H1 (cell line): ENCODE data around the gene ST8SIA4. TPM values are rescaled to one million over a fixed set of nuclear protein-coding genes. Genes with fewer than 3 reads are reported as not detected.

Source experiments
- CTCF ChIA-PET: fragments of 300-600 bp; sonication (Branson Sonifier 250); formaldehyde crosslinking; loops from one replicate; lab custom pipeline; 2021; ENCODE audit not compliant: partially characterized antibody; lab: Charles Lee
- POLR2A ChIA-PET: fragments of 300-600 bp; sonication (Branson Sonifier 250); formaldehyde crosslinking; loops from one replicate; lab custom pipeline; 2021; ENCODE audit warnings: inconsistent platforms; ENCODE audit not compliant: partially characterized antibody; lab: Charles Lee
- DNase-seq, 2 experiments: peaks; one replicate each; pipeline versions ENCODE4 v3.0.0 to v3.0.0-alpha.2; 2010 to 2022; ENCODE audit warnings: low spot score in 2 of 2, low read depth in 1 of 2, mixed read lengths in 1 of 2
- FAIRE-seq: peaks from 2 replicates; lab custom pipeline; 2011; peaks lifted over from hg19 to GRCh38; lab: Jason Lieb, UNC
- H2AFZ ChIP-seq: 2 replicates; pipeline ENCODE4 v1.8.1; 2012; ENCODE audit warnings: low read length, inconsistent platforms
- H2AK5ac ChIP-seq: 2 replicates; pipeline ENCODE4 v1.6.1; 2013; ENCODE audit warnings: low read depth, low read length
- H2BK120ac ChIP-seq: replicated peaks from 2 replicates; pipeline ENCODE3; 2013; ENCODE audit warnings: low read depth, low read length, inconsistent platforms
- H2BK12ac ChIP-seq: 2 replicates; pipeline ENCODE4 v1.6.1; 2013; ENCODE audit warnings: low read depth, low read length
- H2BK15ac ChIP-seq: 2 replicates; pipeline ENCODE4 v1.6.1; 2013; ENCODE audit warnings: low read length
- H2BK20ac ChIP-seq: 2 replicates; pipeline ENCODE4 v1.6.1; 2013; ENCODE audit warnings: low read length
- H2BK5ac ChIP-seq: 2 replicates; pipeline ENCODE4 v1.6.1; 2013; ENCODE audit warnings: low read depth, low read length
- H3K14ac ChIP-seq: 2 replicates; pipeline ENCODE4 v1.6.1; 2013; ENCODE audit warnings: inconsistent platforms; ENCODE audit not compliant: insufficient read length
- H3K18ac ChIP-seq: 2 replicates; pipeline ENCODE4 v1.6.1; 2013; ENCODE audit warnings: low read length; ENCODE audit errors: extremely low read depth
- H3K23ac ChIP-seq: 2 replicates; pipeline ENCODE4 v1.6.1; 2013; ENCODE audit warnings: inconsistent platforms; ENCODE audit not compliant: insufficient read length
- H3K23me2 ChIP-seq: 2 replicates; pipeline ENCODE4 v1.6.1; 2013; ENCODE audit warnings: low read depth, low read length
- H3K27ac ChIP-seq: 2 replicates; pipeline ENCODE4 v1.6.1; 2011; ENCODE audit warnings: low read depth, low read length, inconsistent platforms
- H3K27me3 ChIP-seq, 4 experiments: replicated peaks in 1 of 4; 1 replicate in 1 of 4; 2 replicates in 3 of 4; pipeline versions ENCODE4 v1.6.1 to v1.8.1; 2011 to 2013; ENCODE audit warnings: low read length in 3 of 4, mild to moderate bottlenecking in 3 of 4, inconsistent platforms in 2 of 4, mixed read lengths in 2 of 4, moderate library complexity in 1 of 4; ENCODE audit not compliant: control insufficient read depth in 3 of 4, insufficient read depth in 3 of 4; ENCODE audit errors: extremely low read depth in 1 of 4
- H3K36me3 ChIP-seq, 4 experiments: 2 replicates each; pipeline versions ENCODE4 v1.6.1 to v1.8.1; 2011 to 2013; ENCODE audit warnings: mild to moderate bottlenecking in 4 of 4, low read length in 3 of 4, moderate library complexity in 2 of 4, control low read depth in 1 of 4, inconsistent platforms in 1 of 4; ENCODE audit not compliant: insufficient read depth in 4 of 4, control insufficient read depth in 2 of 4
- H3K4ac ChIP-seq: replicated peaks from 2 replicates; pipeline ENCODE3; 2013; ENCODE audit warnings: low read length, low read depth, mixed read lengths, inconsistent platforms; ENCODE audit not compliant: insufficient read length
- H3K4me1 ChIP-seq, 4 experiments: replicated peaks in 1 of 4; 1 replicate in 1 of 4; 2 replicates in 3 of 4; pipeline versions ENCODE4 v1.6.1 to v1.8.1; 2011 to 2013; ENCODE audit warnings: low read length in 3 of 4, inconsistent platforms in 2 of 4, mixed read lengths in 1 of 4; ENCODE audit not compliant: insufficient read depth in 4 of 4, control insufficient read depth in 3 of 4
- H3K4me2 ChIP-seq, 2 experiments: 2 replicates each; pipeline versions ENCODE4 v1.6.1 to v1.8.1; 2011 to 2013; ENCODE audit warnings: low read depth in 2 of 2, low read length in 2 of 2, control low read depth in 1 of 2, inconsistent platforms in 1 of 2, mild to moderate bottlenecking in 1 of 2; ENCODE audit not compliant: insufficient read depth in 1 of 2
- H3K4me3 ChIP-seq, 4 experiments: fragments of 200-600, 300-600 bp in 1 of 4; sonication (generic), shearing (Covaris generic), sonication (Bioruptor Twin) in 1 of 4; 2 replicates each; pipeline versions ENCODE4 v1.5.1 to v1.8.1; 2011 to 2016; ENCODE audit warnings: low read length in 4 of 4, low read depth in 3 of 4, control low read depth in 2 of 4, inconsistent platforms in 2 of 4, mild to moderate bottlenecking in 2 of 4, mixed read lengths in 1 of 4, moderate library complexity in 1 of 4; ENCODE audit not compliant: insufficient read depth in 2 of 4; ENCODE audit errors: extremely low read depth in 1 of 4
- H3K56ac ChIP-seq: replicated peaks from 2 replicates; pipeline ENCODE3; 2013; ENCODE audit warnings: low read depth, mild to moderate bottlenecking, mixed read lengths, low read length, inconsistent platforms; ENCODE audit not compliant: insufficient read length
- H3K79me1 ChIP-seq: 2 replicates; pipeline ENCODE4 v1.6.1; 2013; ENCODE audit warnings: low read depth, low read length, control low read depth
- H3K79me2 ChIP-seq, 2 experiments: 2 replicates each; pipeline versions ENCODE4 v1.6.1 to v1.8.1; 2012 to 2013; ENCODE audit warnings: low read length in 2 of 2, mild to moderate bottlenecking in 2 of 2, inconsistent platforms in 1 of 2; ENCODE audit not compliant: insufficient read depth in 2 of 2, control insufficient read depth in 1 of 2
- H3K9ac ChIP-seq, 4 experiments: replicated peaks in 1 of 4; 1 replicate in 1 of 4; 2 replicates in 3 of 4; pipeline versions ENCODE4 v1.6.1 to v1.8.1; 2011 to 2013; ENCODE audit warnings: low read depth in 3 of 4, low read length in 3 of 4, control low read depth in 2 of 4, mild to moderate bottlenecking in 2 of 4, moderate library complexity in 2 of 4, inconsistent platforms in 1 of 4; ENCODE audit errors: extremely low read depth in 1 of 4
- H3K9me3 ChIP-seq, 2 experiments: 2 replicates each; pipeline versions ENCODE4 v1.6.1 to v1.8.1; 2012 to 2013; ENCODE audit warnings: mild to moderate bottlenecking in 2 of 2, moderate library complexity in 2 of 2, control low read depth in 1 of 2, inconsistent platforms in 1 of 2, low read depth in 1 of 2, low read length in 1 of 2, mixed read lengths in 1 of 2; ENCODE audit not compliant: insufficient read depth in 2 of 2
- H4K20me1 ChIP-seq, 2 experiments: replicated peaks in 1 of 2; 2 replicates each; pipeline versions ENCODE3 to v1.8.1; 2011 to 2013; ENCODE audit warnings: inconsistent platforms in 2 of 2, low read length in 2 of 2, mild to moderate bottlenecking in 1 of 2; ENCODE audit not compliant: insufficient read depth in 2 of 2, control insufficient read depth in 1 of 2
- H4K5ac ChIP-seq: 2 replicates; pipeline ENCODE4 v1.6.1; 2013; ENCODE audit warnings: low read length, low read depth, mixed read lengths, inconsistent platforms; ENCODE audit not compliant: insufficient read length
- H4K8ac ChIP-seq: 2 replicates; pipeline ENCODE4 v1.8.0; 2013; ENCODE audit warnings: mild to moderate bottlenecking, moderate library complexity, low read length, inconsistent platforms; ENCODE audit not compliant: insufficient read depth; ENCODE audit errors: extremely low read depth
- H4K91ac ChIP-seq: replicated peaks from 2 replicates; pipeline ENCODE3; 2013; ENCODE audit warnings: low read length, mixed read lengths, inconsistent platforms; ENCODE audit not compliant: insufficient read length
- FOSL1 ChIP-seq: IDR thresholded peaks from 2 replicates; pipeline ENCODE4 v1.6.1; 2011; ENCODE audit warnings: mild to moderate bottlenecking, low read depth, low read length, moderate library complexity; ENCODE audit not compliant: insufficient read depth
- RBBP5 ChIP-seq: IDR thresholded peaks from 2 replicates; pipeline ENCODE4 v1.7.1; 2012; ENCODE audit warnings: low read depth, mild to moderate bottlenecking, inconsistent platforms, low read length, moderate library complexity, borderline replicate concordance
- RNF2 ChIP-seq: fragments of 200-900, 300-1000 bp; sonication (generic); IDR thresholded peaks from 2 replicates; pipeline ENCODE4 v1.7.1; 2016; ENCODE audit warnings: borderline replicate concordance, low read depth, mild to moderate bottlenecking, antibody characterized with exemption, low read length; ENCODE audit not compliant: poor library complexity, severe bottlenecking; ENCODE audit errors: missing control alignments
- SAP30 ChIP-seq: fragments of 300-600 bp; sonication (generic); IDR thresholded peaks from 2 replicates; pipeline ENCODE4 v1.7.1; 2012; ENCODE audit warnings: low read length, moderate library complexity, mild to moderate bottlenecking, inconsistent platforms; ENCODE audit not compliant: insufficient read depth, insufficient replicate concordance
- SRF ChIP-seq: IDR thresholded peaks from 2 replicates; pipeline ENCODE4 v1.6.1; 2011; ENCODE audit warnings: mild to moderate bottlenecking, low read depth, low read length, moderate library complexity
- ZNF274 ChIP-seq: IDR thresholded peaks from 2 replicates; pipeline ENCODE4 v1.7.0; 2012; ENCODE audit warnings: low read length, borderline replicate concordance; ENCODE audit errors: extremely low read depth
- WGBS, 2 experiments: shearing (Covaris generic) in 1 of 2; methylation state at CpG; one replicate each; pipeline versions ENCODE4 v1.1.6 to v1.1.7; 2013 to 2015; ENCODE audit warnings: low lambda C conversion rate in 2 of 2, mixed read lengths in 2 of 2, inconsistent platforms in 1 of 2, low coverage in 1 of 2, missing lambda C conversion rate in 1 of 2; ENCODE audit not compliant: insufficient replicate concordance in 2 of 2, insufficient coverage in 1 of 2, insufficient read length in 1 of 2; ENCODE audit errors: extremely low coverage in 1 of 2, missing lambda C conversion rate in 1 of 2; 5-methylcytosine and 5-hydroxymethylcytosine counted together
- polyA plus RNA-seq, 7 experiments: library from polyadenylated mRNA; depleted of rRNA in 3 of 7; stranded (reverse) in 5 of 7; unstranded in 2 of 7; fragments of >200 nt in 5 of 7; fragments of 200-250 nt in 2 of 7; gene quantifications; 1 replicate in 5 of 7; 2 replicates in 1 of 7; 4 replicates in 1 of 7; pipeline versions ENCODE4 v1.2.1 to v1.2.3, GENCODE V29; 2011 to 2013; ENCODE audit warnings: missing spikeins in 2 of 7, mixed read lengths in 2 of 7
- total RNA-seq: library from RNA; stranded (reverse); fragmentation: NEBNext Ultra II Directional; extraction: Animal tissue kit (Norgen Biotek cat#: 25700); gene quantifications from 2 replicates; pipeline ENCODE4 v1.2.1, GENCODE V29; 2021

Gene ST8SIA4
- total and polyA plus RNA-seq, 2 of the 8 experiments (the other 6 are each of a cell fraction or from before 2014, with no cell fraction given): 0.08 to 0.50 TPM

- POLR2A ChIA-PET: no interaction called here
- H3K4me3 ChIP-seq: no peak overlapping the region
- H3K4ac ChIP-seq: no peak overlapping the region
- no peak overlapping the region for H3K27ac ChIP-seq
- no peak overlapping the region for H2AK5ac ChIP-seq
- H3K4me1 ChIP-seq: no peaks in the 10 kb centered on the region
- WGBS, 2 experiments: 91% methylated on average over 6 of the region's 6 CpGs; no CpG with 5 or more reads in 1 of the 2 experiments
- no peak overlapping the region for H4K8ac ChIP-seq
- H2BK20ac ChIP-seq: no peak overlapping the region
- H3K4me2 ChIP-seq: no peak overlapping the region
- H3K79me2 ChIP-seq: no peaks in the 10 kb centered on the region
- H2AFZ ChIP-seq: no peak overlapping the region
- no peak overlapping the region for H3K56ac ChIP-seq
- FAIRE-seq (no peak), DNase-seq (no peak)
- H3K14ac ChIP-seq: no peak overlapping the region
- no peak overlapping the region for H2BK12ac ChIP-seq
- no peak overlapping the region for H3K23ac ChIP-seq
- no peak overlapping the region for H2BK5ac ChIP-seq
- no peaks in the 10 kb centered on the region for H3K23me2 ChIP-seq
- CTCF ChIA-PET: interaction anchor here (1.6 kb wide), 1 partner anchor 45 kb away, joined by 4 read pairs; no protein-coding TSS in a partner anchor
- no peak overlapping the region for H3K9ac ChIP-seq
- no peak overlapping the region for H2BK15ac ChIP-seq
- no peaks in the 10 kb centered on the region for H3K9me3 ChIP-seq
- no peak overlapping the region for H4K5ac ChIP-seq
- H3K27me3 ChIP-seq: no peaks in the 10 kb centered on the region
- H2BK120ac ChIP-seq: no peak overlapping the region
- H3K36me3 ChIP-seq: no peaks in the 10 kb centered on the region
- H3K79me1 ChIP-seq: no peaks in the 10 kb centered on the region
- H3K18ac ChIP-seq: no peak overlapping the region
- H4K91ac ChIP-seq: no peak overlapping the region
- H4K20me1 ChIP-seq: no peaks in the 10 kb centered on the region
- TF ChIP-seq RBBP5 (no peak), SAP30 (no peak), SRF (no peak), ZNF274 (no peak), RNF2 (no peak), FOSL1 (no peak)
Measured at GRCh38 chr5:100855937-100856430, 47.1 kb downstream of the ST8SIA4 start.
